PFSK-1 (cell line): ENCODE data around the gene RPL31. TPM values are rescaled to one million over a fixed set of nuclear protein-coding genes. Genes with fewer than 3 reads are reported as not detected.

ENCODE experiments used
- FOXP2 ChIP-seq: optimal IDR thresholded peaks from 2 replicates; pipeline ENCODE3; 2011; ENCODE audit warnings: borderline replicate concordance, control low read depth, inconsistent platforms; ENCODE audit not compliant: insufficient read depth; ENCODE audit errors: extremely low read length, extremely low read depth
- POLR2AphosphoS5 ChIP-seq: IDR thresholded peaks from 2 replicates; pipeline ENCODE4 v1.6.1; 2012; ENCODE audit warnings: low read depth, mild to moderate bottlenecking, control low read depth, low read length, moderate library complexity
- REST ChIP-seq, 2 experiments: IDR thresholded peaks; 2 replicates each; pipeline versions ENCODE4 v1.6.1 to v1.8.0; 2011 to 2012; ENCODE audit warnings: low read depth in 2 of 2, low read length in 2 of 2, control low read depth in 1 of 2, inconsistent platforms in 1 of 2, mild to moderate bottlenecking in 1 of 2, moderate library complexity in 1 of 2; ENCODE audit not compliant: insufficient read depth in 1 of 2
- SIN3A ChIP-seq: IDR thresholded peaks from 2 replicates; pipeline ENCODE4 v1.6.1; 2012; ENCODE audit warnings: mild to moderate bottlenecking, low read length, moderate library complexity, borderline replicate concordance; ENCODE audit not compliant: insufficient read depth
- TAF1 ChIP-seq: IDR thresholded peaks from 2 replicates; pipeline ENCODE4 v1.6.1; 2012; ENCODE audit warnings: low read length, control low read depth, borderline replicate concordance; ENCODE audit not compliant: insufficient read depth
- polyA plus RNA-seq: library from polyadenylated mRNA; unstranded; fragments of >200 nt; gene quantifications from one replicate; pipeline ENCODE4 v1.2.1, GENCODE V29; 2012; ENCODE audit warnings: low read depth, missing spikeins; ENCODE audit not compliant: insufficient read length

The RPL31 gene
- polyA plus RNA-seq: 3,594 TPM

GRCh38 chr2:101001691-101002561, at the start of gene RPL31:
Gene RPL31, plus strand, starts transcription at chr2:101002289. Its CDS starts 413 bp downstream, at chr2:101002702.
- TF ChIP-seq SIN3A: peak; percentile 30; the same call in 1 of the 2 replicates
- TF ChIP-seq POLR2AphosphoS5: peak; percentile 98
- TF ChIP-seq REST (IDR thresholded peaks at IDR 0.05; ENCODE audit: insufficient read depth in 1 of 2, low read depth in 2 of 2, low read length in 2 of 2): peak; percentile 59 to 80; a peak in 3 of 4 replicates
- TF ChIP-seq FOXP2: peak; percentile 64
- TF ChIP-seq TAF1: peak; percentile 100

GRCh38 chr2:100952512-100952911, 49.6 kb upstream of the RPL31 start:
- TF ChIP-seq TAF1: no peak
- no peak for TF ChIP-seq FOXP2
- no peak for TF ChIP-seq REST (IDR thresholded peaks at IDR 0.05; ENCODE audit: insufficient read depth in 1 of 2, low read depth in 2 of 2, low read length in 2 of 2)
- TF ChIP-seq SIN3A: no peak
- no peak for TF ChIP-seq POLR2AphosphoS5

- TF ChIP-seq REST (IDR thresholded peaks at IDR 0.05; ENCODE audit: insufficient read depth in 1 of 2, low read depth in 2 of 2, low read length in 2 of 2): no peak
- TF ChIP-seq SIN3A: no peak
- TF ChIP-seq TAF1: no peak
- TF ChIP-seq POLR2AphosphoS5: no peak
- TF ChIP-seq FOXP2: no peak
These were observed 48.6 kb upstream of the RPL31 start for GRCh38 chr2:100953406-100954043.

- TF ChIP-seq POLR2AphosphoS5 (no peak), FOXP2 (no peak), REST (IDR thresholded peaks at IDR 0.05; ENCODE audit: insufficient read depth in 1 of 2, low read depth in 2 of 2, low read length in 2 of 2) (no peak), TAF1 (no peak), SIN3A (no peak)
These were observed 48.1 kb upstream of the RPL31 start for GRCh38 chr2:100954044-100954420.
